DOHH2 (cell line): ENCODE measurements around the gene EMID1.

Experiments used
- H3F3A ChIP-seq: fragments of 200-600 bp; sonication (generic), shearing (Covaris generic); 2 replicates; pipeline ENCODE4 v1.6.0; 2016; ENCODE audit warnings: antibody characterized with exemption, mild to moderate bottlenecking; ENCODE audit not compliant: control insufficient read depth, insufficient read depth
- H3K27ac ChIP-seq: fragments of 200-600 bp; sonication (generic); 2 replicates; pipeline ENCODE4 v1.5.1; 2014; ENCODE audit warnings: low read depth, mild to moderate bottlenecking, low read length, moderate library complexity
- H3K27me3 ChIP-seq: fragments of 200-600 bp; sonication (generic); 2 replicates; pipeline ENCODE4 v1.6.1; 2014; ENCODE audit warnings: mild to moderate bottlenecking, low read length, mixed read lengths; ENCODE audit not compliant: control insufficient read depth
- H3K36me3 ChIP-seq: fragments of 200-600 bp; sonication (generic); 2 replicates; pipeline ENCODE4 v1.6.1; 2014; ENCODE audit warnings: mild to moderate bottlenecking, low read length, moderate library complexity, mixed read lengths; ENCODE audit not compliant: control insufficient read depth
- H3K4me1 ChIP-seq: fragments of 200-600 bp; sonication (generic); 2 replicates; pipeline ENCODE4 v1.6.1; 2014; ENCODE audit warnings: mild to moderate bottlenecking, low read length, mixed read lengths; ENCODE audit not compliant: control insufficient read depth
- H3K4me2 ChIP-seq: fragments of 200-600 bp; sonication (generic); 2 replicates; pipeline ENCODE4 v1.6.0; 2014; ENCODE audit warnings: mild to moderate bottlenecking, low read length, moderate library complexity
- H3K4me3 ChIP-seq: fragments of 200-600 bp; sonication (generic); 2 replicates; pipeline ENCODE4 v1.5.1; 2014; ENCODE audit warnings: mild to moderate bottlenecking, low read length, mixed read lengths
- H3K79me2 ChIP-seq: fragments of 200-600 bp; sonication (generic); 2 replicates; pipeline ENCODE4 v1.6.1; 2014; ENCODE audit warnings: mild to moderate bottlenecking, low read length, mixed read lengths; ENCODE audit not compliant: control insufficient read depth
- H3K9me2 ChIP-seq: fragments of 200-600 bp; sonication (generic); replicated peaks from 2 replicates; pipeline ENCODE4 v1.6.1; 2014; ENCODE audit warnings: mild to moderate bottlenecking, low read length, mixed read lengths; ENCODE audit not compliant: control insufficient read depth
- H3K9me3 ChIP-seq: fragments of 200-600 bp; sonication (generic); 2 replicates; pipeline ENCODE4 v1.6.1; 2014; ENCODE audit warnings: antibody characterized with exemption, low read length, mixed read lengths; ENCODE audit not compliant: control insufficient read depth, insufficient read depth
- H4K20me1 ChIP-seq: fragments of 200-600 bp; sonication (generic); 2 replicates; pipeline ENCODE4 v1.6.0; 2014; ENCODE audit warnings: low read depth, mild to moderate bottlenecking, antibody characterized with exemption, low read length, moderate library complexity; ENCODE audit not compliant: control insufficient read depth, insufficient read depth
- EZH2phosphoT487 ChIP-seq: fragments of 200-600 bp; sonication (generic); IDR thresholded peaks from 2 replicates; pipeline ENCODE4 v1.6.1; 2017; ENCODE audit warnings: borderline replicate concordance, mild to moderate bottlenecking, antibody characterized with exemption, low read length, moderate library complexity, mixed read lengths
- TF ChIP-seq, protein P1 (sequence below): fragments of 200-600 bp; sonication (generic); IDR thresholded peaks from one replicate; pipeline ENCODE4 v1.5.1; 2014; ENCODE audit warnings: antibody characterized with exemption, mild to moderate bottlenecking, low read depth, low read length; ENCODE audit not compliant: poor library complexity, severe bottlenecking

EMID1 gene

DNA sequence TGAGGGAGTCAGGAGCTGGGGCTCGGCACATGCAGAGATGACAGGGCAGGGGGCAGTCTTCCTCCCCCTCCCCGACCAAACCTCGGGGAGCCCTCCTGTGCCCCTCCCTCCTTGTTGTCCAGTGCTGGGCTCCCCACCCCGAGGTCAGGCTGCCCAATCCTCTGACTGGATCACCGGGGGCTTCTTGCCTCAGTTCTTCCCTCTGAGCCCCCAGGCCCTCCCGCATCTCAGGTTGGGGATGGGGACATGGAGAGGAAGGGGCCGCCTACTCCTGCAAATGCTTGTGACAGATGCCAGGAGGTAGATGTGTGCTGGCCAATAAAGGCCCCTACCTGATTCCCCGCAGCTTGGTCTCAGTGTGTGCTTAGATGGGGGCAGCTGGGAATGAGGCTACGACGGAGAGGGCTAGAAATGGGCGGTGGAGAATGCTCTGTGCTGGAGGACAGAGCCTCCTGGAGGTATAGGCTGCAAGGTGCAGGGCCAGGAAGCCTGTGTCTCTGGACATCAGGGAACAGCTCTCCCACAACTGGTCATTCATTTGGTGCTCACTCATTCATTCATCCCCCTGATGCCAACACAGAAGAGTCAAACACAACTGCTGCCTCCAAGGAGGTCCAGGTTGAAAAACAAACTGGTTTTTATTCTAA lies 53.7 kb downstream of the EMID1 start:
- Histone ChIP-seq H3K27me3 (no peaks in the 10 kb centered on the region), H3K4me2 (no peak overlapping the region), H3K27ac (no peak overlapping the region), H3K79me2 (no peaks in the 10 kb centered on the region), H3K4me1 (no peaks in the 10 kb centered on the region), H3K36me3 (peaks cover 9% of the 10 kb centered on the region), H3K9me3 (no peaks in the 10 kb centered on the region), H3F3A (no peaks in the 10 kb centered on the region), H4K20me1 (no peaks in the 10 kb centered on the region), H3K9me2 (no peaks in the 10 kb centered on the region), H3K4me3 (no peak overlapping the region)
- TF ChIP-seq, protein P1, sequence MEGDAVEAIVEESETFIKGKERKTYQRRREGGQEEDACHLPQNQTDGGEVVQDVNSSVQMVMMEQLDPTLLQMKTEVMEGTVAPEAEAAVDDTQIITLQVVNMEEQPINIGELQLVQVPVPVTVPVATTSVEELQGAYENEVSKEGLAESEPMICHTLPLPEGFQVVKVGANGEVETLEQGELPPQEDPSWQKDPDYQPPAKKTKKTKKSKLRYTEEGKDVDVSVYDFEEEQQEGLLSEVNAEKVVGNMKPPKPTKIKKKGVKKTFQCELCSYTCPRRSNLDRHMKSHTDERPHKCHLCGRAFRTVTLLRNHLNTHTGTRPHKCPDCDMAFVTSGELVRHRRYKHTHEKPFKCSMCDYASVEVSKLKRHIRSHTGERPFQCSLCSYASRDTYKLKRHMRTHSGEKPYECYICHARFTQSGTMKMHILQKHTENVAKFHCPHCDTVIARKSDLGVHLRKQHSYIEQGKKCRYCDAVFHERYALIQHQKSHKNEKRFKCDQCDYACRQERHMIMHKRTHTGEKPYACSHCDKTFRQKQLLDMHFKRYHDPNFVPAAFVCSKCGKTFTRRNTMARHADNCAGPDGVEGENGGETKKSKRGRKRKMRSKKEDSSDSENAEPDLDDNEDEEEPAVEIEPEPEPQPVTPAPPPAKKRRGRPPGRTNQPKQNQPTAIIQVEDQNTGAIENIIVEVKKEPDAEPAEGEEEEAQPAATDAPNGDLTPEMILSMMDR = no peak
- no peak for TF ChIP-seq EZH2phosphoT487

DNA sequence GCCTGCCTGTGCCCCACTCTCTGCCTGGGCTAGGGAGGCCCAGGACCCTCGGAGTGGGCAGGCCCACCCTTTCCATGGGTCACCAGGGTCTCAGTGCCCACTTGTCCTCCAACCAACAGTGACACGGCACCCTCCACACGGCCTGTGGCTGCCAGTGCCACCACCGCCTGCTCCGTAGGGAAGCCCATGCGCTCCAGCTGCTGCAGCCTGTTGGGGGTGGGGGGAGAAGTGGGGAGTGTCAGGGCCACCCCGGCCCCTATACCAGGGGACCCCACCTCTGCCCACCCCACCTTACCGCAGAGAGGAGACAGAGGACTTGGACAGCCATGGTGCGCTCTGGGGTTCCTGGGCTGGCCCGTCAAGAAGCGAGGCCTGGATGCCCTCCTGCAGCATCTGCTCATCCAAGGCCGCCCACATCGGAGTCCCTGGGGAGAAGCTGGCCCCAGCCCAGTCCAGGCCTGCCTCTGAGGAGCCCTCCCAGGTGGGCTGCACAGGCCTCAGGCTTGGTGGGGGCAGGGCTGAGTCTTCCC lies 54.4 kb downstream of the EMID1 start:
- H3K4me1 ChIP-seq = no peaks in the 10 kb centered on the region
- no peak overlapping the region for H3K4me3 ChIP-seq

DNA sequence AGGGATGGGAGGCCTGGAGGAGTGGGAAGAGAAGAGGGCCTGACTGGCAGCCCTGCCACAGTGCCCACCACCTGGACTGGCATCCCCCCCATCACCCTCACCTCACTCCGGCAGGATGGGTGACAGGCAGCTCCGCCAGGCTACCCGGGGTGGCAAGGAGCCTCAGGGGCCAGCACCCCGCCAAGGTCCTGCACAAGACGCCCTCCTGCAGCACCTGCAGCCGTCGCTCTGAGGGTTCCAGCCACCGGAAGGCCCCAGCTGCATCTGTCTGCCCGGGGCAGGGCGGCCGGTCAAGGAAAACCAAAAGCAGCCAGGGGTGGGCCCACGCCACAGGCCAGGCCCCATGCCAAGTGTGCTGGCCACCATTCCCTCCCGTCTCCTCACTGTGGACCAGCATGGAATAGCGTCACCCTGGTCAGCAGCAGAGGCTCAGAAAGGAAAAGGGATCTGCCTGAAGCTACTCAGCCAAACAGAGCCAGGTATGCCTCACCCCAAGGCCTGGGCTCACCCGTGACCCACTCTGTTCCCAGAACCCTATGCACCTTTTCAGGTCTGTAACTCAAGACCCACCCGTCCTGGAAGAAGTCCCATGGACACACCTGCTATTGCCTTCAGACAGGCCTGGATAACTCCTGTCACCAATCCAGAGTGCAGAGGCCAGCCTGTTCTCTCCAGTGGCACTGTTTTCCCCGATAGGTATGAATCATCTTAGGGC lies 55.1 kb downstream of the EMID1 start:
- Histone ChIP-seq H3K4me2 (no peak overlapping the region), H4K20me1 (no peaks in the 10 kb centered on the region), H3K9me2 (no peaks in the 10 kb centered on the region), H3K9me3 (no peaks in the 10 kb centered on the region), H3K4me1 (no peaks in the 10 kb centered on the region), H3K27ac (no peak overlapping the region), H3K36me3 (peaks cover 20% of the 10 kb centered on the region), H3K27me3 (no peaks in the 10 kb centered on the region), H3F3A (no peaks in the 10 kb centered on the region), H3K79me2 (peaks cover 1% of the 10 kb centered on the region), H3K4me3 (no peak overlapping the region)
- TF ChIP-seq, protein P1 = no peak
- no peak for TF ChIP-seq EZH2phosphoT487

More for the DNA sequence above, 54.4 kb downstream of the EMID1 start:
- TF ChIP-seq, protein P1 = no peak
- no peak for TF ChIP-seq EZH2phosphoT487
- Histone ChIP-seq H3K4me2 (no peak overlapping the region), H4K20me1 (no peaks in the 10 kb centered on the region), H3K9me3 (no peaks in the 10 kb centered on the region), H3K27ac (no peak overlapping the region), H3K36me3 (peaks cover 13% of the 10 kb centered on the region), H3K9me2 (no peaks in the 10 kb centered on the region), H3F3A (no peaks in the 10 kb centered on the region), H3K79me2 (no peaks in the 10 kb centered on the region), H3K27me3 (no peaks in the 10 kb centered on the region)
